Endothelial cell of umbilical vein (primary cell): Measurements from ENCODE around the gene TSEN34. TPM values are rescaled to one million over a fixed set of nuclear protein-coding genes. Genes with fewer than 3 reads are reported as not detected.
A peak's percentile ranks its signal among the peaks of the same experiment; 100 is the strongest.

Source experiments
- BruUV-seq: library from RNA; stranded (reverse); fragments of 400-500 nt; replicated peaks from 2 replicates; lab custom pipeline; 2021; lab: Mats Ljungman, UMichigan
- CTCF ChIA-PET: fragments of 300-600, 350-600 bp; sonication (Branson Sonifier 250); formaldehyde crosslinking; loops from one replicate; lab custom pipeline; 2021; ENCODE audit warnings: antibody characterized with exemption, inconsistent platforms; lab: Charles Lee
- POLR2A ChIA-PET: fragments of 300-600, 350-600 bp; sonication (Branson Sonifier 250); formaldehyde crosslinking; loops from one replicate; lab custom pipeline; 2021; ENCODE audit warnings: antibody characterized with exemption, inconsistent platforms; lab: Charles Lee
- DNase-seq: peaks from one replicate; pipeline ENCODE4 v3.0.0-alpha.2; 2011; ENCODE audit warnings: low read depth, low spot score
- FAIRE-seq: peaks from 2 replicates; lab custom pipeline; 2011; peaks lifted over from hg19 to GRCh38; lab: Jason Lieb, UNC
- H2AFZ ChIP-seq: 2 replicates; pipeline ENCODE4 v1.6.0; 2012; ENCODE audit warnings: low read depth, low read length, control low read depth, inconsistent platforms
- H3K27ac ChIP-seq: 2 replicates; pipeline ENCODE4 v1.5.1; 2011; ENCODE audit warnings: low read depth, mild to moderate bottlenecking, control low read depth, low read length, moderate library complexity; ENCODE audit not compliant: insufficient read depth
- H3K27me3 ChIP-seq, 2 experiments: 2 replicates each; pipeline versions ENCODE4 v1.6.0 to v1.6.1; 2011; ENCODE audit warnings: low read length in 2 of 2, mixed read lengths in 1 of 2; ENCODE audit not compliant: control insufficient read depth in 2 of 2, insufficient read depth in 2 of 2
- H3K36me3 ChIP-seq, 2 experiments: 2 replicates in 1 of 2; 3 replicates in 1 of 2; pipeline ENCODE4 v1.5.1; 2011; ENCODE audit warnings: low read length in 2 of 2, mild to moderate bottlenecking in 1 of 2, moderate library complexity in 1 of 2; ENCODE audit not compliant: control insufficient read depth in 2 of 2, insufficient read depth in 2 of 2; ENCODE audit errors: extremely low read depth in 1 of 2
- H3K4me1 ChIP-seq: 3 replicates; pipeline ENCODE4 v1.5.1; 2011; ENCODE audit warnings: mild to moderate bottlenecking, low read length; ENCODE audit not compliant: control insufficient read depth, insufficient read depth; ENCODE audit errors: extremely low read depth
- H3K4me2 ChIP-seq: 2 replicates; pipeline ENCODE4 v1.6.1; 2011; ENCODE audit warnings: low read length, control low read depth, mixed read lengths; ENCODE audit not compliant: insufficient read depth
- H3K4me3 ChIP-seq, 3 experiments: fragments of 200-600 bp in 1 of 3; sonication (generic), shearing (Covaris generic) in 1 of 3; replicated peaks in 1 of 3; 2 replicates each; pipeline ENCODE4 v1.5.1; 2011 to 2016; ENCODE audit warnings: control low read depth in 3 of 3, low read length in 3 of 3, mild to moderate bottlenecking in 2 of 3, inconsistent platforms in 1 of 3, low read depth in 1 of 3, moderate library complexity in 1 of 3; ENCODE audit not compliant: insufficient read depth in 1 of 3
- H3K79me2 ChIP-seq: 2 replicates; pipeline ENCODE4 v1.6.0; 2012; ENCODE audit warnings: low read length, inconsistent platforms; ENCODE audit not compliant: control insufficient read depth, insufficient read depth
- H3K9ac ChIP-seq: replicated peaks from 2 replicates; pipeline ENCODE3; 2011; ENCODE audit warnings: low read length, control low read depth; ENCODE audit not compliant: insufficient read depth; ENCODE audit errors: extremely low read depth
- H3K9me1 ChIP-seq: replicated peaks from 3 replicates; pipeline ENCODE4 v1.6.0; 2011; ENCODE audit warnings: mild to moderate bottlenecking, low read length; ENCODE audit not compliant: control insufficient read depth, insufficient read depth; ENCODE audit errors: extremely low read depth
- H3K9me3 ChIP-seq: replicated peaks from 2 replicates; pipeline ENCODE4 v1.5.1; 2012; ENCODE audit warnings: low read length, inconsistent platforms; ENCODE audit not compliant: control insufficient read depth, insufficient read depth
- H4K20me1 ChIP-seq: replicated peaks from 2 replicates; pipeline ENCODE3; 2011; ENCODE audit warnings: mild to moderate bottlenecking, low read length; ENCODE audit not compliant: control insufficient read depth, insufficient read depth; ENCODE audit errors: extremely low read depth
- FOS ChIP-seq: IDR thresholded peaks from 2 replicates; pipeline ENCODE4 v1.6.1; 2011; ENCODE audit warnings: mild to moderate bottlenecking, low read length, moderate library complexity, borderline replicate concordance; ENCODE audit not compliant: insufficient read depth
- GATA2 ChIP-seq: IDR thresholded peaks from 2 replicates; pipeline ENCODE4 v1.7.0; 2011; ENCODE audit warnings: low read depth, mild to moderate bottlenecking, moderate library complexity, mixed read lengths, low read length; ENCODE audit not compliant: insufficient read length, insufficient read depth
- POLR2A ChIP-seq: IDR thresholded peaks from 2 replicates; pipeline ENCODE4 v1.6.1; 2012; ENCODE audit warnings: low read depth, mild to moderate bottlenecking, control low read depth, low read length
- POLR2AphosphoS5 ChIP-seq: IDR thresholded peaks from 2 replicates; pipeline ENCODE4 v1.6.1; 2012; ENCODE audit warnings: low read depth, mild to moderate bottlenecking, control low read depth, low read length, moderate library complexity; ENCODE audit not compliant: insufficient read depth
- dilution Hi-C: fragments of 300-500 bp; cut with MboI; formaldehyde crosslinking; loops from one replicate; pipeline ENCODE4 v1.15.0; 2019; ENCODE audit warnings: low sequenced_read_pairs; ENCODE audit not compliant: extremely low pct_ligation_motif_present
- intact Hi-C: fragments of 100-400 bp; cut with micrococcal nuclease; formaldehyde crosslinking; loops from one replicate; pipeline ENCODE4 v1.10.0; 2022
- polyA plus RNA-seq, 4 experiments: library from polyadenylated mRNA; depleted of rRNA in 3 of 4; stranded (reverse) in 3 of 4; unstranded in 1 of 4; fragments of >200 nt; gene quantifications; 2 replicates each; pipeline versions ENCODE4 v1.2.1 to v1.2.3, GENCODE V29; 2011 to 2012; ENCODE audit warnings: missing spikeins in 1 of 4
- total RNA-seq: library from RNA; stranded (reverse); gene quantifications from 2 replicates; pipeline ENCODE4 v1.2.3, GENCODE V29; 2021

Gene TSEN34
- total and polyA plus RNA-seq, 2 donors (not counting 3 experiments of a cell fraction or from before 2014, with no cell fraction given) = 40.7 to 81.9 TPM

DNA sequence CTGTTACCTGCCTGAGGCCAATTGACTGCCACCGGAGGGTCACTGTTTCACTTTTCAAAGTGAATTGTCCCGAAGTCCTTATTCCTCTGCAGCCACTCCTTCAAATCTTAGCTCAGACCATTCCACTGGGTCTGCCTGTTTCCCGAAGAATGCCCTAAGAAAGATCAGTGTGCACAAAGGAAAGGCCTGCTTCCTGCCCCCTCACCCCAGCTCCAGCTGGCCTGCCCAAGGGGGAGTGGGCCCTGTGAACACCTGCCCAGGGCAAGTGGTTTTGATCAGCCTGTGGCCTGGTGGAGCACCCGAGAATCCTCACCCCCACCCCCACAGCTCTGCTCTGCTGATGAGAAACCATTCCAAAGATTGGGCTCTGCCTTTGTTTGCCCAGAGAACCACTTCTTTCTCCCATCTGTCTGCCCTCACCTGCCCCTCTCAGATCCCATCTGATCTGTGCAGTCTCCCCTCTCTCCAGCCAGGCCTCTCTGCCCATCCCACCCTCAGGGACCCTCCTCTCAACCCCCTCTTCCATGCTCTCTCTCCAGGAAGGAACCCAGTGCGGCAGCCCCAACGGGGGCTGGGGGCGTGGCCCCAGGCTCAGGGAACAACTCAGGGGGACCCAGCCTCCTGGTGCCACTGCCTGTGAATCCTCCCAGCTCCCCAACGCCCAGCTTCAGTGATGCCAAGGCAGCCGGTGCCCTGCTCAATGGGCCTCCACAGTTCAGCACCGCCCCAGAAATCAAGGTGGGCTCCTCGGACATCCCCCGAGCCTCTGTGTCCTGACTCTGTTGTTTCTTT lies 41.9 kb upstream of the TSEN34 start:
- peak; percentile 82 for DNase-seq
- POLR2A ChIA-PET = interaction anchor here (0.6 kb wide), 1 partner anchor 12 kb away, joined by 3 read pairs; no protein-coding TSS in a partner anchor
- TF ChIP-seq POLR2AphosphoS5 = peak; percentile 73
- TF ChIP-seq FOS = no peak
- no peak for TF ChIP-seq GATA2
- peak; percentile 53 for TF ChIP-seq POLR2A
- Histone ChIP-seq H3K9me3 (no peaks in the 10 kb centered on the region), H3K4me3 (no peak overlapping the region), H3K4me2 (no peak overlapping the region), H2AFZ (no peak overlapping the region), H3K27me3 (no peaks in the 10 kb centered on the region), H3K79me2 (no peaks in the 10 kb centered on the region), H4K20me1 (no peaks in the 10 kb centered on the region), H3K36me3 (peaks cover 19 to 79% of the 10 kb centered on the region in 2 experiments), H3K9ac (no peak overlapping the region), H3K4me1 (no peaks in the 10 kb centered on the region), H3K27ac (peak overlapping the region; percentile 10), H3K9me1 (no peaks in the 10 kb centered on the region)
- CTCF ChIA-PET = interaction anchor here (0.6 to 2.1 kb wide), 3 partner anchors 12 to 124 kb away, joined by 3 to 6 read pairs (median 3); partner anchors contain the start of gene CNOT3
- intact Hi-C loops = loop anchor here (1.0 kb wide), 1 partner anchor 10 kb away; the partner anchor contains the start of gene LENG1
- dilution Hi-C loops = no loop called here
- no TSS peak for BruUV-seq
- peak; percentile 66 for FAIRE-seq

GRCh38 chr19:54151362-54152035 lies 39.6 kb upstream of the TSEN34 start:
- Histone ChIP-seq H3K36me3 (peaks cover 15 to 73% of the 10 kb centered on the region in 2 experiments), H3K4me2 (no peak overlapping the region), H3K4me3 (no peak overlapping the region), H3K9ac (no peak overlapping the region), H3K27ac (no peak overlapping the region), H3K9me3 (no peaks in the 10 kb centered on the region), H3K9me1 (no peaks in the 10 kb centered on the region), H3K4me1 (no peaks in the 10 kb centered on the region), H3K79me2 (no peaks in the 10 kb centered on the region), H3K27me3 (no peaks in the 10 kb centered on the region), H4K20me1 (no peaks in the 10 kb centered on the region), H2AFZ (no peak overlapping the region)
- no TSS peak for BruUV-seq
- FAIRE-seq = no peak
- CTCF ChIA-PET = no interaction called here
- dilution Hi-C loops (no loop called here), intact Hi-C loops (no loop called here)
- POLR2A ChIA-PET = interaction anchor here (1.5 kb wide), 1 partner anchor 14 kb away, joined by 7 read pairs; the partner anchor contains the start of gene CNOT3
- TF ChIP-seq POLR2A = no peak
- no peak for DNase-seq
